NCI-H226 (cell line): Measurements from ENCODE around the gene PTPRD.

ENCODE experiments used
- DNase-seq: peaks from one replicate; pipeline ENCODE4 v3.0.0-alpha.2; 2015

The PTPRD gene

DNA sequence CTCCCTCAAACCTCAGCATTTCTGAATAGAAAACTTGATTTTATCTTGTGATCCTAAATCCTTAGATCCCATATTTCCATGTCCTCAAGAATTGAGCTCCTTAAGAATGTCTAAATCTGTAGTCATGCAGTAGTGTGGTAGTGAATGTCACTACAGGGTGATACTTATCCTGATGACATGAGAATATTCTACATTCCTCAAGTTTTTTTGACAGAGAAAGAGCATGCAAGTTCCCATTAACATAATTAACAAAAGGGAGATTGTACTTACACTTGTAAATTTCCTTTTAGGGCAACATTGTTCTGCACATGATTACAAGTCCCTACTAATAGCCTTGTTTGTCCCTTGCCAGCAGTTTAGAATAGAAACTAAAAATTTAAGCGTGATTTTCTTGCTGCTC lies 352.3 kb downstream of the PTPRD start:
- no peak for DNase-seq

DNA sequence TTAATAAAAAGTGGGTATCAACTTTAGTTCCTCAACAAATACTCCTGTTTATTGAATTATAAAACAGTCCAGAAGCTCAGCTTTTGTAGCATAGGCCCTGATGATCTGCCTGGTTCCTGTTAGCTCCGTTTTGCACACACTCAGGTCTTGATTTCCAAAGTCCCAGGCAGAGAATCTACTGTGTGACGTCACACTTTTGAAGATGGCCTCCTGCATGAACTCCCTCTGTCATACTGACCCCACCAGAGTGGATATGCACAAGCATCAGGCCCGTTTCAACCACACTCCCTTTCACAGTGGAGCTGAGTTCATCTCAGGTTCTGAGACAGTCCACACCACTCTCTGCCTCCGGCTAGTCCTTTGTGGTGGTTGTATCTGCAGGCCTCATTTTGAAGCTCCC lies 353.1 kb downstream of the PTPRD start:
- DNase-seq: no peak

GRCh38 chr9:10255758-10256157 lies 357.0 kb downstream of the PTPRD start:
- no peak for DNase-seq

DNA sequence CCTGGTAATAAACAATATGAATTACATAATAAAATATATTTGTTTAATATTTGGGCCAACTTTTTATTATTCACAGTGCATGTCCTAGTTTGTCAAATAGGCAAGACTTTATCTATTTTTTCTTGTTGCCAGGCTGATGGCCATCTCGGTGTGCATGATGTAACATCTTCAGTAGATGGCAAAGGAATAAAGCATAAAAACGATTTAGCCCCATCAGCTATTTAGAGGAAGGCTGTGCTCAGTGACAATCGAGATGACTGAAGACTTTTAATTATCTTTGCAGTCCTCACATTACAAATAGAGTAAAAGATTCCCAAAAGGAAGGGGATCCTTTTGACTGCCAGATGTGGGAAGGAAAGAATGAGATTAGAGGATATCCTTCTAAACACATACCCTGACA lies 358.5 kb downstream of the PTPRD start:
- DNase-seq: no peak

DNA sequence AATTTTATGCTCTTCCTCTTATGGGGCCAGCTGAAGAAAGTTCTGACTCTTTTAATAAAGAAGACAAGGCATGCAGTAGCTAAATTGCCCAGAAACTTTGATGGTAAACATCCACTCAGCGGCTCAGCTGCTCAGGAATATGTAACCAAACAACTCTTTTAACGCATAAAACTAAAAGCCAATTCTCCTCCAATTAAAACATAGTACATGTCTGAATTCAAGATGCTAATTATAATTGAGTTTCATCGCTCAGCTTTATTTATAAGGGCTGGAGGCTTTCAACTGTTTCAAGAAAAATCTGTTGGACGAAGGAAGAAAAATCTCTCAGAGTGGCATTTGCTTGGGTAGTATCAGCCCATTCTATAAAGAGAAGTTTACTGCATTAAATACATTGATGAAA lies 359.5 kb downstream of the PTPRD start:
- no peak for DNase-seq

- DNase-seq: no peak
These were observed 360.6 kb downstream of the PTPRD start for GRCh38 chr9:10252174-10252573.

- no peak for DNase-seq
These were observed 361.3 kb downstream of the PTPRD start for GRCh38 chr9:10251490-10251889.

GRCh38 chr9:10250219-10250618 lies 362.6 kb downstream of the PTPRD start:
- no peak for DNase-seq

DNA sequence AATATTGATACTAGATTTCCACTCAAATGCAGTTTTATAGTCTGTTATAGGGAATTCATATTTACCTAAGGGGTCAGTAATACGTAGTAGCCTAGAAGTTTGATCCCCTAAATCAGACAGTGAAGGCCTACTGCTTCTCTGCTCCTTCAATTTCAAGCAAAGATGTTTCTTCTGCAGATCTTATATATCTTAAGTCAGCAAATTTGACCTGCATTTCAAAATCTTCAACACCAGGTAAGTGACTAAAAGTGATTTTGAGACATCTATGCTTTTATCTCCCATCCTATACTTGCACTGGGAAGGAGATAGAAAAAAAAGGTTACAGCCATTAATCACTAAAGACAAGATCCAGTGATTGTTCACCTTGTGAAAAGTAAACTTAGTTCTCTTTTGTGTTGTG lies 363.9 kb downstream of the PTPRD start:
- DNase-seq: no peak

DNA sequence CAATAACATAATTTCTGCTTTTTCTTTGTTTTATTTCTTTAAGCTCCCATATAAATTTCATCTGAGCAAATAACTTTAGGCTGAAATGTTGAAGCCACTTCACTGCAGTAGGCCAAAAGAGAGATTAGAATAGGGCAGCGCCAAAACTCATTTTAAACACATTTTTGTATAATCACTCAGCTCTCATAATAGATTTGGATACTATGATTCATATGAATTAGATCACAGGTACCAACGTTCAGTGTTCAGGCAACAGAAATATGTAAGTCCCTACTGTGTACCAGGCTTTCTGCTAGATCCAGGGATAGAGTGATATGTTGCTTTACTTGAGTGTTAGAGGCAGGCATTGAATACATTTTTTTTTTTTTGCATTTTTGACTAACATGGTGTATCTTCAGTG lies 370.5 kb downstream of the PTPRD start:
- DNase-seq: no peak

DNA sequence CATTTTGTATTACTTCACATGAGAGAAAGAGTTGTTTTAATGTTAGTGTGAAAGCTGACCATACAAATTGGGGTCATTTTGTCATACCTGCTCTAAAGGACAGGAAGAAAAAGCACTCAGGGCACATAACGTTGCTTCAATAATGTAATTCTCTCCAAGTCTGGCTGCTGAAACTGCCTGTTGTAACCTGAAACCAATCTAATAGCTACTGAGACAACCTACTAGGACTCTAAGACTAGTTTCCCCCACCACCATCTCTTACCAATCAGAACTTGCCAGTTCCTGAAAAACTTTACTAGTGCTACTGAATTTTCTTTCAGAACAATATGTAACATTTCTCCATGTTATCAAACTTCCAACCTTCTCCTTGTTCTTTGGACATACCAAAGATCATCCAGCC lies 374.7 kb downstream of the PTPRD start:
- DNase-seq: no peak

- no peak for DNase-seq
These were observed 375.2 kb downstream of the PTPRD start for GRCh38 chr9:10237584-10237983.

- DNase-seq: no peak
These were observed 376.6 kb downstream of the PTPRD start for GRCh38 chr9:10236161-10236560.

- no peak for DNase-seq
These were observed 377.4 kb downstream of the PTPRD start for GRCh38 chr9:10235376-10235775.

DNA sequence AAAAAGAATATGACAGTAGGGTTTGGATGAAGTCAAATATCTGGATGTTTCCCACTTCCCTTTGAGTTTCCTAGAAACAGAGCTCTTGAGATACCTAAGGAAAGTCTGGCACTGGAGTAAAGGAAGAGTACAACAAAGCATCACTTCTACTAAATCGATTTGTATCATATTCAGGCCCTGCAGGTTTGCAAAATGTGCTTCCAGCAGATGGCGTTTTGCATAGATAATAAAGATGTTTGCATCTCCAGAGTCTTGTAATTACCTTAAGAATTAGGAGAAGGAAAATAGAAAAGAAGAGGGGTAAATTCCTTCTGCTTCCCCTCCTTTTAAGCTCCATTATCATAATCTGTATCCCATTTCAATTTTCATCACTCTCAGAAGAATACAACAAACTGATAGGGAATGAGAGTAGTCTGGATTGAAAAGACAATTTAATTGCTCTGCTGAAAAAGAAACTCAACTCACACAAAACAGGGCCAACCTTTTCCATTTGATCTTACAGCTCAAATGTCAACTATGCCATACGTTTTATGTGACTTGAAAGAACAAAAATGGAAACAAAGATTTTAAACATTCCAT lies 380.4 kb downstream of the PTPRD start:
- DNase-seq: no peak

GRCh38 chr9:10230512-10230911 lies 382.3 kb downstream of the PTPRD start:
- no peak for DNase-seq

- no peak for DNase-seq
These were observed 384.7 kb downstream of the PTPRD start for GRCh38 chr9:10228082-10228481.

- DNase-seq: no peak
These were observed 385.8 kb downstream of the PTPRD start for GRCh38 chr9:10226996-10227395.

- DNase-seq: no peak
These were observed 400.1 kb downstream of the PTPRD start for GRCh38 chr9:10212702-10213101.

GRCh38 chr9:10208691-10209069 lies 404.1 kb downstream of the PTPRD start:
- DNase-seq: no peak

DNA sequence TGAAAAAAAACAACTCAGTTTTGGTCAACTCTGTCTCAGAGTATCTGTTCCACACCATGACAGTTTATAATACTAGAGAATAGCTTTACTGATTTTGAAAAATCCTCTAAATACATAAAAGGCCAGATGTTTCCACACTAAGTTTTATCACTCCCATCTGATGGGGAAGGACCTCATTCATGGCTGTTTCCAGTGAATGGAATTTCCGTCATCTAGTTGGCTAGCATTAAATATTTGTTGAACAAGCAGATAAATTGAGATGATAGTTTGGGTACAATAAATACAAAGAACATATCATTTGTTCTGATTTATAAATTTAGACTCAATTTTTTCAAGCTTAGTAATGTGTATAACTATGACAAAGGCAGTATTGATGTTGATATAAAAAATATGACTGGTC lies 408.5 kb downstream of the PTPRD start:
- DNase-seq: no peak

DNA sequence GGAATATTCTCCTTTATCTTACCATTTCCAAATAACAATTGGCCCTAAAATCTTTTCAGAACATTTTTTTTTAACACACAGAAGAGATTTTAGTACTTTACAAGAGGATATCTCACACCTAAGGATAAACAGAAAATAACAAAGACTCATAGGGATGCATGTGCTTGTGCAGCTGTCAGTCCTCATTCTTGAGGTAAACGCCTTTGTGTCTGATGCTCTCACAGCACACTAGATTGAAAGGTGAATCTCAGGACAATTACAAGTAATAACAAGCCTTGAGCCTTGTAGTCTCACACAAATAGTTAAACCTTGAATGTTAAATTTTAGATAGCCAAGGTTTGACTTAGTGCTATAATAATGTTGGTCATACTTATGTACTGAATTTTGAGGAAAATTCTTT lies 439.2 kb downstream of the PTPRD start:
- DNase-seq: no peak

DNA sequence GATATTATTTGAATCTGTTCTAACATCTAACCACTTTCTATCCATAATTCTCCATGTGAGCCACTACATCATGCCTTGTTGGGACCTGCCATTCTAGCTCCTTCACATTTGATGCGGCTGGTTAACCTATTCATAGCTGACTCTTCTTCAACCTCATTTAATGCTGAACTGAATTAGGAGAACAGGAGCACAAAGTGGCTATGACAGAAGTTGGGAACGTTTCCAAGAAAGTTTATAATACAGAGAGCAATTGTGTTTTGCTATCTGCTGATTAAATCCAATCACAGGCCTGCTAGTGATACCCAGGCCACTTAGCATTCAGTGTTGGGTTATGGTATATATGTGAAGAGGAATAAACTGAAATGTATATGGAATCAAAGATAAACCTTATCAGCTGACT lies 440.3 kb downstream of the PTPRD start:
- DNase-seq: no peak

DNA sequence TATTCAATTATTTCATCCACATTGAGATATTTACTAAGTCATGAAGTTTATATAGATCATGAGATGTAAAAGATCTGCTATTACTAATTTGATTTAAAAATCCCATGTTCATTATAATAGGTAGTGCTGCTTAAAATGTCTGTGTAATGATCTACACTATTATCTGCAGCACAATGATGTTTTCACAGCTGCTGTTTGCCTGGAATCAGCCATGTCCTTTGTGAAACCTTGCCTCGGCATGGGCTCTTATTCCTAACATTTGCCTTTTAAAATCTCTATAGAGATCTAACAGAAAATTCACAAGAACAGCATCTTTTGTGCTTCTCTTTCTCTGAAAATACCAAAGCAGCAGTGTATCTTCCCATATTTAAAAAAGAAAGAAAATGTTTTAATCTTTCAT lies 444.6 kb downstream of the PTPRD start:
- no peak for DNase-seq

GRCh38 chr9:10148796-10149195 lies 464.0 kb downstream of the PTPRD start:
- no peak for DNase-seq
